NCI-H524 (cell line): Measurements from ENCODE around the gene FKBP10.
"Not testable (repeated sequence)": the region's sequence is repeated elsewhere in the genome, so short reads cannot be mapped to it uniquely, and the experiment has no call there.

Source experiments
- DNase-seq, 2 experiments: peaks; one replicate each; lab custom pipeline; 2025; lab: John Stamatoyannopoulos, UW

FKBP10 gene

DNA sequence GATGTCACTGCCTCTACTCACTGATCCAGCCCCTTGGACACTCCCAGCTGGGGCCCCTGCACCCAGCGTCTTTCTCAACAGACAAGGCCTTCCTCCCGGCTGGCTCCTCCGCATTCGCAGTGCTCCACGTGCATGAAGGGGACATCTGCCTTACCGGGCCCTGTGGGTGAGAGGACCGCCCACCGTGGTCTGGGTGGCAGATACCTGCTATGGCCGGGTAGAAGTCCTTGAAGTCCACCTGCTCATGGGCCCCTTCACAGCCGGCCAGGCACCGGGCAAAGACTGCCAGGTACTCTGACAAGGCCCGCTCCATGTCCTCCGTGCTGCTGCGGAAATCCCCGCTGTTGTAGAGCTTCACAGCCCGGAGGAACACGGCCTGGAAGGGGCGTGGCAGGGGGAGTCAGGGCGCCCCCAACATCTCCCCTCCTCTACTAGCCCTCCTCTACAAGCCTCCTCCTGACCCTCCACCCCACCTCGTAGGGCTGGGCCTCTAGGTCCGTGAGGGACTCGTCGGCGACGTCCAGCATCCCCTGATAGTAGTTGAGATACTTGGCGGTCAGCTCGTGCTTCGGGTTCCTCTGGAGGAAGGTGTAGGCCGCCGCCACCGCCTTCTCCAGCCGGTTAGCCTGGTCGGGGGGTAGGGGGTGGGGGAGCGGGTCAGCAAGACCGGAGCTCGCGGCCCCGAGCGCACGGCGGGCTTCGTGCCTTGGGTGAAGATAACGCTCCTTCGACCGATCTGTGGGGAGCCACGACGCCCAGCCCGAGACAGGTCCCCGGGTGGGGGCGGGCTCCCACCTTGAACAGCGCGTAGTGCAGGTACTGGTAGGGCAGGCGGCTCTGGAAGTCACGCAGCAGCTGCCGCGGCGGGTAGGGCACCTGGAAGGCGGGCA, 1.9 kb upstream of the FKBP10 start:
- DNase-seq, result no peak

DNA sequence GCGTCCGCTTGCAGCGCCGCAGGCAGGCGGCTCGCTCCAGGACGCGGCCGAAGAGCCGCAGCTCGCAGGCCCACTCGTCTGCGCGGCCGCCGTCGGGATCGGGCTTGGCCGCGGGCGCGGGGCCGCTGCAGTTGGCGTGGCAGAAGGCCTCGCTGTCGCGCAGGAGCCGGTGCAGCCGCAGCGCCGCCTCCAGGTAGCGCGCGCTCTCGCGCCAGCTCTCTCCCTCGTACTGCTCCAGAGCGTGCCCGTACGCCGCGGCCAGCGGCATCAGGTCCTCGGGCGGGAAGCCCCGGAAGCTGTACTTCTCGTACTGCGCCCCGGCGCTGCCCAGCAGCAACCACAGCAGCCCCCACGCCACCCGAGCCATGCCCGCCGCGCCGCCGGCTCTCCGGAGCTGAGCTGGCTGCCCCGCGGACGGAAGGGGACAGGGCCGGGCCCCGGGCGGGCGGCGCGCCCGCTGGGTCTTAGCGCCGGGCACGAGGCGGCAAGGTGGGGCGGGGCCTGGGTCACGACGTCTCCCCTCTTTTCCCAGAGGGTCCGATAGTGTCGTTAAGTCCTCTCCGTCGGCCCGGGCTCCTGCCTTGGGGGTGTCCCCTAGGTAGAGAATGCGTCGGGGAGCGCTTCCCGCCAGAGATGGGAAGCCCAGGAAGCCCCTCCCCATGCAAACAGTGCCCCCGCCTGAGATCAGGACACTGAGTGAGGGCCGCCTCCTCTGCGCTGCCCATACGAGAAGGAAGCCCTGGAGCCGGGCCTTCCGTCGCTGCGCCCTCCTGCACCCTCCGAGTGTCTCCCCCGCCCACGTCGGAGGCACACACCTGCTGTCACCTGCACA, 1.0 kb upstream of the FKBP10 start, which contains the start of gene P3H4:
Gene P3H4 (minus strand): TSS at position 401 of the 832 bp plus-strand sequence. CDS start 34 bp downstream, at position 367.
- peak; percentile 81 for DNase-seq

DNA sequence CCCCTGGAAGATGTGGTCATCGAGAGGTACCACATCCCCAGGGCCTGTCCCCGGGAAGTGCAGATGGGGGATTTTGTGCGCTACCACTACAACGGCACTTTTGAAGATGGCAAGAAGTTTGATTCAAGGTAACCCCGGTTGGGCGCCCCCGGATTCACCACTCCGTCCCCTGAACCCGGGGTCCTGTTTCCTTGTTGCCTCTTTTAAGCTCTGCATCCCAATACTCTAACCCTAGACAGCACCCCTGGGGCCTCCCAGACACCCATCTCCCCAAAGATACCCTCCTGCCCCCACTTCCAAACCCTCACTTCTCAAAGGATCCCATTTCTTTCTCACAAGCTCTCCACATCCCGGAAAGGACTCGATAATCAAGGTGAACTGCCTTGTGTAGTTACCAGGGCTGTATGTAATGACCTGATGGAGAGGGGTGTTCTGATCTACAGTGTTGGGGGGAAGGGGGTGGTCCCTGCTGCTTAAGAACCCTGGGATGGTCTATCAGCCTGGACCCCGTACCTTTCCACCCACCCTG, 412 bp downstream of the FKBP10 start:
- peak in 1 of 2 experiments; percentile 52 for DNase-seq

DNA sequence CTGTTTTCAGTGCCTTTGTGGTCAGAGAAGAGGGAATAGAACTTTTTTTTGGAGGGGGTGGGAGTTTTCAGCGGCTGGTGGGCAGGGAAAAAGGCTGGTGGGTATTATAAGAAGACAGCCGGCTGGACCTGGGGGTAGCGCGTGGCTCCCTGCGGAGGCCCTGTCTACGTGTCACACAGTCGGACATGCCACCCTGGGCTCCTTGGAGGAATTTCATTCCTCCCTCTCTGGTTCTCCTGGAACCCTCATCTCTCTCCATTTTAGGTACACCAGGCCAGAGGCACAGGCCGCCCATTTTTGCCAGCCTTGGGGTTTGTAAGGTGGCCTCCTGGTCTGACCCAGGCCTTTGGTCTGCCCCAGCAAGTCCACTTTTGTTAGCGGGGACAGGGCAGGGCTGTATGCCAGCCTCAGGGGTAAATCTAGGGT, 908 bp downstream of the FKBP10 start:
- DNase-seq, result no peak

DNA sequence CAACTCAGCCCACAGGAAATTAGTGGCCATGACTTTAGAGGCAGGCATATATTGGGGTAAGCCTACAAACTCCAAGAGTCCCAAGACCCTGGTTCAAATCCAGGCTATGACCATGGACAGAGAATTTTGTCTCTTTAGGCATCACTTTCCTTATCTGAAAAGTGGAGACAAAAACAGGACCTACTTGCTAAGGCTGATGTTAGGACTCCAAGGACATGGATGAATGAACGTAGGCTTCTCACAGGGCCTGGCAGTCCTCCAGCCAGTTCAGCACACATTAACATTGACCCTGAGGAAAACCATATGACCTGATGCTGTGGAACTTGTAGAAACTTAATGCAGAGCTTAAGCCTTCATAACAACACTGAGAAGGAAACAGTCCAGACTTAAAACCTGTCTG, 1.4 kb downstream of the FKBP10 start:
- DNase-seq, result no peak

DNA sequence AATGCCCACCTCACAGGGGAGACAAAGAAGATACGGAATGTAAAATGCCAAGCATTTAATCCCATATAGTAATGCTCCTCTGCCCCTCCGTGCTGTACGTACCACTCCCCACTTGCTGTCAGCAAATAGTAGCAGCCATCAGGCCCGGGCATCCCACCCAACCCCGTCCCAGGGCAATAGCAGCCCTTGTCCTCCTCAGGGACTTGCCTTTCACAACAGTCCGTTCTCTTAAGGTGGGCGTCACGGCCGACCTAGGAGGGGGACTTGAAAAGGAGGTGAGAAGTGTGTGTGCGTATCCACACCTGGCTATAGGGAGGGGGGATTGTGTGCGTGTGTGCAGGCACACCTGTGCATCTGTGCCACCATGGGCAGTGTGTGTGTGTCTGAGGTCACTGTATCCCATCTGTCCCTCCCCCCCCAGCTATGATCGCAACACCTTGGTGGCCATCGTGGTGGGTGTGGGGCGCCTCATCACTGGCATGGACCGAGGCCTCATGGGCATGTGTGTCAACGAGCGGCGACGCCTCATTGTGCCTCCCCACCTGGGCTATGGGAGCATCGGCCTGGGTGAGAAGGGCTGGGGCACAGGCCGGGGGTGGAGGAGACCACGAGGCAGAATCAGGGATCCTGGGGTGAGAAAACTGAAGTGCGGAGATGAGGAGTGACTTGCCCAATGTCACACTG, 4.0 kb downstream of the FKBP10 start:
- DNase-seq, result no peak

DNA sequence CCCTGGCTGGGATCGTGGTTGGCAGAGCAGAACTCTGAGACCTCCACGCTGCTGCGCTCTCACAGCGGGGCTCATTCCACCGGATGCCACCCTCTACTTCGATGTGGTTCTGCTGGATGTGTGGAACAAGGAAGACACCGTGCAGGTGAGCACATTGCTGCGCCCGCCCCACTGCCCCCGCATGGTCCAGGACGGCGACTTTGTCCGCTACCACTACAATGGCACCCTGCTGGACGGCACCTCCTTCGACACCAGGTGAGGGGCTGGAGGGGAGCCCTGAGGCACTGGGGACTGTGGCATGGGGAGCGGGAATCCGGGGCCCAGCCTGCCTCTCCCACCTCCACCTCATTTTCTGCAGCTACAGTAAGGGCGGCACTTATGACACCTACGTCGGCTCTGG, 5.2 kb downstream of the FKBP10 start:
- DNase-seq, result no peak

DNA sequence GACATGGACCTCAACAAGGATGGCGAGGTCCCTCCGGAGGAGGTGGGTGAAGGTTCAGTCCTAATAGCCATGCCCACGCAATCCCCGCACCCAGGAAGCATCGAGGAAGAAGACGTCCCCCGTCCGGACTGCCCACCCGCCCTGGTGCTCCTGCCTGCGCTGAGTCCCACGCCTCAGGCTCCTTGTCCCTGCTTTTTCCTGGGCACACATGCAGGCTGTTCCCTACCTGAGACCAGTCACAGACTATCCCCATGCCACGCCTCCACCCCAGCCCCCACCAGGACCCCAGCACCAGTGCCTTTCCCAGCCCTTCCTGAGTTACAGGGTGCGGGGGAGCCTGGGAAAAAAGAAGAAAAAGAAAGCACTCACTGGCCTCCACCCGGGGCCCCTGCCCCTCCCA, 9.0 kb downstream of the FKBP10 start:
- no peak for DNase-seq

DNA sequence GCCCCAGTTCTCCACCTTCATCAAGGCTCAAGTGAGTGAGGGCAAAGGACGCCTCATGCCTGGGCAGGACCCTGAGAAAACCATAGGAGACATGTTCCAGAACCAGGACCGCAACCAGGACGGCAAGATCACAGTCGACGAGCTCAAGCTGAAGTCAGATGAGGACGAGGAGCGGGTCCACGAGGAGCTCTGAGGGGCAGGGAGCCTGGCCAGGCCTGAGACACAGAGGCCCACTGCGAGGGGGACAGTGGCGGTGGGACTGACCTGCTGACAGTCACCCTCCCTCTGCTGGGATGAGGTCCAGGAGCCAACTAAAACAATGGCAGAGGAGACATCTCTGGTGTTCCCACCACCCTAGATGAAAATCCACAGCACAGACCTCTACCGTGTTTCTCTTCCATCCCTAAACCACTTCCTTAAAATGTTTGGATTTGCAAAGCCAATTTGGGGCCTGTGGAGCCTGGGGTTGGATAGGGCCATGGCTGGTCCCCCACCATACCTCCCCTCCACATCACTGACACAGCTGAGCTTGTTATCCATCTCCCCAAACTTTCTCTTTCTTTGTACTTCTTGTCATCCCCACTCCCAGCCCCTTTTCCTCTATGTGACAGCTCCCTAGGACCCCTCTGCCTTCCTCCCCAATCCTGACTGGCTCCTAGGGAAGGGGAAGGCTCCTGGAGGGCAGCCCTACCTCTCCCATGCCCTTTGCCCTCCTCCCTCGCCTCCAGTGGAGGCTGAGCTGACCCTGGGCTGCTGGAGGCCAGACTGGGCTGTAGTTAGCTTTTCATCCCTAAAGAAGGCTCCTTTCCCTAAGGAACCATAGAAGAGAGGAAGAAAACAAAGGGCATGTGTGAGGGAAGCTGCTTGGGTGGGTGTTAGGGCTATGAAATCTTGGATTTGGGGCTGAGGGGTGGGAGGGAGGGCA, 9.7 kb downstream of the FKBP10 start:
- no peak for DNase-seq

DNA sequence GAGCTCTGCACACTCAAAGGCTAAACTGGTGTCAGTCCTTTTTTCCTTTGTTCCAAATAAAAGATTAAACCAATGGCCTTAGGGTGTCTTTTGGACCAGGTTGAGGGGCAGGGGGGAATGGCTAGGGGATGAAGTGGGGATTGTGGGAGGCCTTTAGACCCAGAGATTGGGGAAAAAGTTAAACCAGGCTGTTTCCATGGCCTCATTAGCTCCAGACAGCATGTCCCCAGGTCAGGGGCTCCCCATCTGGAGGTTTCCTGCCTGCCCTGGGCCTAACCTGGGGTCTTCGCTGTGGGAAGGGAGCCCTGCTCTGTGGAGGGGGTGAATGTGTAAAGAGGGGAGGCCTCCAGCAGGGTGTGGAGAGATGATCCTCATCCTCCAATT, 10.3 kb downstream of the FKBP10 start:
- DNase-seq, result no peak

DNA sequence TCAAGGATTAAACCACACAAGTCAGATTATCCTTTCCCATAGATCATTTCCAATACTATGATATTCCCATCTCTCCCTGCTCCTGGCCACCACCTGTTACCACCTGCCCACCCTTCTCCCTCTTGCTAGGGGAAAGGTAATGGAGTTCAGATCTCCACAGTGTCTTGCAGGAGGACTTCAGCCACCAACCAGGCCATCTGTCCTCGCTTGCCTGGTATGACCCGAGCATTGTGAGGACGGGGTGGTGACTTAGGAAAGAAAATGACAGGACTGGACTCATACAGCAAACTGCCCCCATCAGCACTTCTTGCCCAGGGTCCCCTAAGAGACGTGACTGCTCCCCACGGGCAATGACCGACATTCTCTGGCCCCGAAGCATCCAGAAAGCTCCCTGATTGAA, 10.8 kb downstream of the FKBP10 start:
- no peak for DNase-seq

DNA sequence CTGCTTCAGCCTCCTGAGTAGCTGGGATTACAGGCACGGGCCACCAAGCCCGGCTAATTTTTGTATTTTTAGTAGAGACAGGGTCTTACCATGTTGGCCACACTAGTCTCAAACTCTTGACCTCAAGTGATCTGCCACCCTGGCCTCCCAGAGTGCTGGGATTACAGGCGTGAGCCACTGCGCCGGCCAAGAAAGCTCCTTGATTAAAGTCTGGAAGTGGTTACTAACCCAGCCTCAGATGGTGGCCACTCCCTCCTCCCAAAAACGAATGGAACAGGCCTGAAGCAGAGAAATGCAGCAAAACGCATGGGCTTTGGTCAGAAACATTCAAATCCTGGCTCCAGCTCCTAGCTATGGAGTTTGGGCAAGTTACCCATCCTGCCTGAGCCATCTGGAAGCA, 11.3 kb downstream of the FKBP10 start:
- DNase-seq, result no peak

DNA sequence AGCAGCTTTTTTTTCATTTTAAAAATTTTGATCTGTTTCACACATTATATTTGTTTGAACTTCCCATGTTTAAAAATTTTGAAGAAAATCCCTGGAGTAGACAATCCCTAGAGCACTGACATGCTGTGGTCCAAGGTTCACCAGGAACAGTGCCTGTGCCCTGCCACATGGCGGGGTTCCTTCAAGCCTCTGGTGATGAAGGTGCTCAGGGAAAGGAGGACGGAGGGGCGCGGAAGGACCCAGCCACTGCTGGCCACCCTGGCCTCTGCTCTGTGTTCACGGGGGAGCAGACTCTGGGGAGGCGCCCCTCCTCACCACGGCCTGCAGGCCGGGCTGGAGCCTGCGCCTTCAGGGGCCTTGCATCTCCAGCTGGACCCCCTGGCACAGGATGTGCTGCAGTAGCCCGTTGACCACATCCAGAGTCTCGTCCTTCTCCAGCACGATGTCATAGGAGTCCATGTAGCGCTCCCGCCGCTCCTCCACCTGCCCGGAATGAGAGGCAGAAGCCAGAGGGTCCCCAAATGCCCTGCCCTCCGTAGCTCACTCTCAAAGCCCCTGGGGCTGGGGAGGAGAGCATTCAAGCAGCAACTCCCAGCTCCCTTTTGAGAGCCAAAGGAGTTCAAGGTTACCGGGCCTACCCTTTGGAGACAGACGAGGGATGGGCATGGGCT, 12.5 kb downstream of the FKBP10 start:
- DNase-seq, result no peak

DNA sequence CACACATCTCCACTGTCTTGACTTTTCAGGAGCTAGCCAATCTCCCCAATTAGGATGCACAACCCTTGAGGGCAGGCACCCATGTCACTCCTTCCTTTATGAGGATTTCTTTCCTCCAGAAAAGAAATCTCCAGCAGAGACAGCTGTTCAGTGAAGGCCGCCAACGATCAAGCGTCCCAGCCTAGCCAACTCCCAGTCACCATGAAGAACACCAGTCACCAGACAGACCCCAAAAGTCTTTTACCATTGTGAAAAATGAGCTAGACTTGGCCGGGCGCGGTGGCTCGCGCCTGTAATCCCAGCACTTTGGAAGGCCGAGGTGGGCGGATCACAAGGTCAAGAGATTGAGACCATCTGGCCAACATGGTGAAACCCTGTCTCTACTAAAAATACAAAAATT, 17.2 kb downstream of the FKBP10 start:
- not testable (repeated sequence) for DNase-seq

DNA sequence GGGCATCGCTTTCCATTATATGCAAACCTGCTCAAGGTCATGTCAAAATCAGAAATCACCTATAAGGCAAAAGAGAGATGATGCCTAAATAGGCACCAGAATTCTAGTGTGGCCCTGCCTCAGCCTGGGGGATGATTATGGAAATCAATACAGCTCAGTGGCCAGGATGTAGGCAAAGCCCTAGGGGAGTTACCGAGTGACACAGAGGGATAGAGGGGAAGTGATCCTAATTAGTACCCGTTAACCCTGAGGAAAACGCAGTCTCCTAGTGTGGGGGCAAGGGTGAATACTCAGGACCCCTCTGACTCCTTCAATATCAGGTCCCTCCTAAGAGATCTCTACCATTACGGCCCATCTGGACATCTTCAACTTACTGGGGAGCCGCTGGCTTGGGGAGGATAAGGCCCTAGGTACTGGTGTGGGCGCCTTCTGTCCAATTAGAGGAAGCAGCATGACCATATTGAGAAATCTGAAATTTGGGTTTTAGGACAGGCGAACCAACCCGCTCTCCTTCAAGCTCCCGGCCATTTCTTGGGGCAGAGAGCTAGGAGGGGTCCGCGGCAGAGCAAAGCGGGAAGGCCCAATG, 22.5 kb downstream of the FKBP10 start:
- DNase-seq, result peak; percentile 29 to 47

DNA sequence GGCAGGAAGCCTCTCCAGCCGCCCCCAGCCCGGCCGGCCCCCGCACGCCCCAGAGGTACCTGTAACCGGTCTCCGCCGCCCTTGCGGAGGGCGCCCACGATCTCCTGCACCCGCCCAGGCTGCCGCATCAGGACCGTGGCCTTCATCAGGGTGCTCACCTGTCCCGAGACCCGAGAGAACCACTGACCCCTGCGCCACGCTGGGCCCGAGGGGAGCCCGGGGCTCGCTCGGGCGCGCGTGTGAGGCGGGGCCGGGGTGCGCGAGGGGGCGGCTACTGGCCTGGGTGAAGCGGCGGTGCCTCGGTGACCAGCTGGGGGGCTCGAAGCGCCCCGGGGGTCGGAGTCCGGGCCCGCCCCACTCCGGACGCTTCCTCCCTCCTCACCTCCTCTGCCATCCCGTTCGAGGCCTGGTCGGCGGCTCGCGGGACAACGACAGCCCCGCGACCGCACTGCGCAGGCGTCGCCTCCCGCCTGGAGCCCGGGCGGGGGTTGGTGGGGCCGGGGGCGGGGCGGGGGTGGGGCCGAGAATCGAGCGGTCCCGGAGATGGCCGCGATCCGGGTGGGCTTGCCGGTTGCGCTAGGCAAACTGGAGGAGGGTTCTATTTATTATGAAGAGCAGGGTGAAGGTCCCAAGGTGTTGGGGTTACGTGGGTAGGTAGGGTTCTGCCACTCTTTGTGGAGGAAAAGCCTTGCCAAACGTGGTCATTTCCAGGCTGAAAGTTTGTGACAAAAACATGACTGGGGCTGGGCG, 23.2 kb downstream of the FKBP10 start, which contains the start of gene NT5C3B:
Gene NT5C3B (minus strand): TSS at position 433 of the 750 bp plus-strand sequence. CDS start 39 bp downstream, at position 394.
- DNase-seq, result peak; percentile 44 to 64

DNA sequence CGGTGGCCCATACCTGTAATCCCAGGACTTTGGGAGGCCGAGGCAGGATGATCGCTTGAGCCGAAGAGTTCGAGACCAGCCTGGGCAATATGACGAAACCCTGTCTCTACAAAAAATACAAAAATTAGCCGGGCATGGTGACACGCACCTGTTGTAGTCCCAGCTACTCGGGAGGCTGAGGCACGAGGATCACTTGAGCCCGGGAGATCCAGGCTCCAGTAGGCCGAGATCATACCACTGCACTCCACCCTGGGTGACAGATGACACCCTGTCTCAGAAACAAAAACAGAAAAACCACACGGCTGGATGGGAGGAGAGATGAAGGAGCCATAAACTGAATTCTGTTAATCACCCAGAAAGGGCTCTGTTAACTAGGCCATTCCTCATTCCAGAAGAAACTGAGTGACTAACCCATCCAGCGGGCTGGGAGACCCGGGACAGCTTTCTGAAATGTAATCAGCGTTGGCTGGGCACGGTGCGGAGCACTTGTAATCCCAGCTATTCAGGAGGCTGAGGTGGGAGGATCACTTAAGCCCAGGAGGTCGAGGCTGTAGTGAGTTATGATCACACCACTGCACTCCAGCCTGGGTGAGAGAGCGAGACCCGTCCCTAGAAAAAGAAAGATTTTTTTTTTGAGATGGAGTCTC, 23.9 kb downstream of the FKBP10 start:
- no peak for DNase-seq

DNA sequence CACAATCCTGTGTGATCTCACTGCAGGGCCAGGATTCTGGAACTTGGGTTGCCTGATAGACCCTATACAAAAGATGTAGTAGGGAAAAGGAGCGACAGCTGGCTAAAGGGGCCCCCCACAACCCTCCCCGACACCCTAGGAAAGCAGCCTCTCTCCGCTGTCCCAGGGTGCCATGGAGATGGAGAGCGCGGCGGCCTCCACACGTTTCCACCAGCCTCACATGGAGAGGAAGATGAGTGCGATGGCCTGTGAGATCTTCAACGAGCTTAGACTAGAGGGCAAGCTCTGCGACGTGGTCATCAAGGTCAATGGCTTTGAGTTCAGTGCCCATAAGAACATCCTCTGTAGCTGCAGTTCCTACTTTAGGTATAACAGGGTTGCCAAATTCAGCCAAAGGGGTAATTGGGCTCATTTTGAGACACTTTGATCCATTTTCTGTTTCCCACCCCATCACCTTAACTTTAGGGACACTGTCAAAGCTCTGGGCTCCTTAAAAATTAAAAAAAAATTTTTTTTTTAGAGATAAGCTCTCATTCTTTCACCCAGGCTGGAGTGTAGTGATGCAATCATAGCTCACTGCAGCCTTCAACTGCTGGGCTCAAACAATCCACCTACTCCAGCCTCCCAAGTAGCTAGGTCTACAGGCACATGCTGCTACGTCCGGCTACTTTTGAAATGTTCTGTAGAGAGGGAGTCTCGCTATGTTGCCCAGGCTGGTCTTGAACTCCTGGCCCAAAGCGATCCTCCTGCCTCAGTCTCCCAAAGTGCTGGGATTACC, 25.1 kb downstream of the FKBP10 start, which contains the start of gene KLHL10:
Gene KLHL10 (plus strand): TSS at position 65 of the 778 bp plus-strand sequence. CDS start 108 bp downstream, at position 173.
- no peak for DNase-seq
